DMS79 treated with DMSO at 0.1 percent for 48 hours (cell line): ENCODE results near the gene TPRN.

Source experiments
- DNase-seq: peaks from one replicate; lab custom pipeline; 2025; lab: John Stamatoyannopoulos, UW

The TPRN gene

DNA sequence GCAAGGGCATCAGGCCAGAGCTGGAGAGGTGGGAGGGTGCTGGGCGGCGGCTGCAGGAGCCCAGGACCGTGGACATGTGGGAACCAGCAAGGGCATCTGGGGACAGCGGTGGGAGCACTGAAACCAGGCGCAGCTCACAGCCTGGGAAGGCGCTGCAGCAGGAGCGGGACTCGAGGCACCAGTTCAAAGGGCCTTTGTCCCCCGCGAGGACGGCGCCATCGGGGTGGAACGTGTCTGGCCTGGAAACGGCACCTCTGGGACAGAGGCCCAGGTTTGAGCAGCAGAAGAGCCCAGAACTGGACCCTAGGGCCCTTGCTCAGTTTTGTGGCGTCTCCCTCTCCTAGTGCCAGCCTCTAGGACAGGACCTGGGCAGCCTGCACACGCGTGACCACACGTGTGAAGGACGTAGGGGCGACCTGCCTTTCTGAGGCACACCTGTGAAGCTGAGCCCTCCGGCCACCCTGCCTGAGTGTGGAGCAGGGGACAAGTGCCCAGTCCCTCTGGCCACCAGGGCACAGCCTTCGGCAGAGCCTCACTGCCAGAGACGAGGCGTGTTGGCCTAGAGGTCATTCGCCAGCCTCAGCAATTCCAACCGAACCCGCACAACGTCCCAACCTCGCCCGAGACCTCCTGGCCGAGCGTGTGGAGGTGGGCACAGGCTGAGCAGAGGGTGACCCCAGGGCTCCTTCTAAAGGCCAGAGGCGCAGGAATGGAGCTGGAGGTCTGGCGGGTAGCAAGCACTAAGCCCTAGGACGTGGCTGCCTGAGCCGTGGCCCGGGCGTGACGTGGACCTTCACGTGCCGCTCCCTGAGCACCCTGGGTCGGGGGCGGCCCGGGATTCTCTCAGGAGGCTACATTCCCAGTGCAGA lies 26.5 kb downstream of the TPRN start:
- DNase-seq, result no peak

DNA sequence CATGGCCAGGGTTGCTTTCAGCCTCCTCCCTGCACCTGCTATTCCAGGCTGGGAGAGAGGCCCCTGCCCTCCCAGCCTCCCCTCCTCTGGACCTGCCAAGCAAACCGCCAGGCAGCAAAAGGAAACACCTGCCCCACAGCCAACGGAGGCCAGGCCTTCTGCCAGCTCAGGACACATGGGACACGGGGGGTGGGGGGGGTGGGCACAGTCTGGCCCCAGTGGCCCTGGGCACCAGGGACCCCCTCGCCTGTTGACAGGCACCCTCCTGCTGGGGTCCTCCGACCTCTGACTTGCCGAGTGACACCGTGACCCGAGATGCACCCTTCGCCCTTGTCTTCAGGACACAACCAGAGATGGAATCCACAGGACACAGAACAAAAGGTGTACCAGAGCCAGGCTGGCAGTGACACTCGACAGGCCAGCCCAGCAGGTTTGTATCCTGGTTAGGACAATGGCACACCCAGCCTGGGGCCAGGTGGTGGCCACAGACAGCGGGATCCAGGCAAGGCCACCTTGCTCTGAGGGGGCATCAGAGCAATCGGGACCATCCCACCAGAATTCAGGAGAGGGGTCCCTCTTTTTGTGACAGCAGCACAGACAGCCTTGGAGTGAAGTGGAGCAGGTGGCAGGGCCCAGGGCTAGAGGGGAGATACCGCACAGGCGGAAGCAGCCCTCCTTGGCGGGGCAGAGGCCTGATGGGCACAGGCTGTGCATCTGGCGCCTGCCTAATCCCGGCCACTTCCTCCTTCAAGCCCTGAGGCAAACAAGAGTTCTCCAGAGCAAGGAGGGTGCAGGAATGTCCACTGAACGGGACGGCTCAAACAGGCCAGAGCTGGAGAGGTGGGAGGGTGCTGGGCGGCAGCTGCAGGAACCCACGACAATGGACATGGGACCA lies 27.4 kb downstream of the TPRN start:
- no peak for DNase-seq

DNA sequence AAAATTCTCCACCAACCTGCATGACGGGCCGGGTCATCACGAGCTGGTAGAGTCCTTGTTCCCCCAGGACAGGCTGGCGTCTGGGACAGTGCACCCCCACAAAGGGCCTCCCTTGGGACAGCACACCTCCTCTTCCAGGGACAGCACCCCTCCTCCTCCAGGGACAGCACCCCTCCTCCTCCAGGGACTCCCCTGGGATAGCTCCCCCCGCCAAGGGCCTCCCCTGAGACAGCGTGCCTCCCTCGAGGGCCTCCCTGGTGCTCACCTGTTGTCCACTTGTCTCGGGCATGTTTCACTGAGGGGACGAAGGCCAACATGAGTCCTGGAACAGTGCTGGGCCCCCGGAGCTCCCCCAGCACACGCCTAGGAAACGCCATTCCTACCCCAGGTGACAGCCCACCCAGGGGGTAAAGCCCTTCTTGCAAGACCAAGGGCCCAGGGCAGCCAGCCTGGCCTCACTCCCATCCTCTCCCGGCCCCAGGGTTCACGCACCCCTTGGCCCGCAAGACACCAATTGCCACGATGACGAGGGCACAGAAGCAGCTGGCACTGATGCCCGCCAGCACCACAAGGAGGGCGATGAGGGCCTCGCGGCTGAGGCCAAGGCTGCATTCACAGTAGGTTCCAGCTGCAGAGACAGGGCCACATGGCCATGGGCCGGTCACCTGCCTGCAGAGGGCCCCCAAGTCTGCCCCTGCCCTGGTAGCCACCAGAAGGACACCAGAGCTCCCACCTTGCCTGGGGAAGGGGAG lies 29.2 kb downstream of the TPRN start:
- DNase-seq, result no peak

DNA sequence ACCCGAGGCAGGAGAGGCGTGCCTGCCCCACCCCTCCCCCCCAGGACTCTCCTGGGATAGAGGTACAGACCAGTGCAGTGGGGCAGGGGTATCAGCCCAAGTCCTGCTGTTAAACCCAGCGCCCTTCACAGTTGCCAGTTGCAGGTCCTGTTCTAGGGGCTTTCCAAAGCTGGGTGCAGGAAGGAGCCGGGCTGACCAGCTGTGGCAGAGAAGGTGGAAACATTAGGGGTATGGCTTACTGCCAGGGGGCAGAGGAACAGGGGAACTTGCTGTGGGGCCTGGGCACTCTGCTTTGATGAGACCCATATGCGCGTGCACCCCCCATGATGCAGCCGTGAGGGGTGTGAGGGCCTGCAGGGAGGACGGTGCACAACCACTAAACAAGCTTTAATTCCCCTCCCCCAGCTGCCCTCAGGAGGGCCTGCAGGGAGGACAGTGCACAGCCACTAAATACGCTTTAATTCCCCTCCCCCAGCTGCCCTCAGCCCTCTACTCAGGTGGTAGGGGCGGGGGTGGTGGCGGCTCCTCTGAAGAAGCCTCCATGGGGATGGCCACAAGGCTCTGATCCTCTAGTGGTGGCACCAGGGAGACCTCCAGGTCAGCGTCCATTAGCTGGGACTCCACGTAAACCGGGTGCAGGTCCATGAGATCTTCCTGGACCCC lies 29.9 kb downstream of the TPRN start:
- no peak for DNase-seq

GRCh38 chr9:137169896-137170358 lies 30.6 kb downstream of the TPRN start, which contains the start of gene LRRC26:
Gene LRRC26, minus strand, starts transcription at chr9:137170051. Its CDS starts 108 bp downstream, at chr9:137169943.
- DNase-seq, result no peak

DNA sequence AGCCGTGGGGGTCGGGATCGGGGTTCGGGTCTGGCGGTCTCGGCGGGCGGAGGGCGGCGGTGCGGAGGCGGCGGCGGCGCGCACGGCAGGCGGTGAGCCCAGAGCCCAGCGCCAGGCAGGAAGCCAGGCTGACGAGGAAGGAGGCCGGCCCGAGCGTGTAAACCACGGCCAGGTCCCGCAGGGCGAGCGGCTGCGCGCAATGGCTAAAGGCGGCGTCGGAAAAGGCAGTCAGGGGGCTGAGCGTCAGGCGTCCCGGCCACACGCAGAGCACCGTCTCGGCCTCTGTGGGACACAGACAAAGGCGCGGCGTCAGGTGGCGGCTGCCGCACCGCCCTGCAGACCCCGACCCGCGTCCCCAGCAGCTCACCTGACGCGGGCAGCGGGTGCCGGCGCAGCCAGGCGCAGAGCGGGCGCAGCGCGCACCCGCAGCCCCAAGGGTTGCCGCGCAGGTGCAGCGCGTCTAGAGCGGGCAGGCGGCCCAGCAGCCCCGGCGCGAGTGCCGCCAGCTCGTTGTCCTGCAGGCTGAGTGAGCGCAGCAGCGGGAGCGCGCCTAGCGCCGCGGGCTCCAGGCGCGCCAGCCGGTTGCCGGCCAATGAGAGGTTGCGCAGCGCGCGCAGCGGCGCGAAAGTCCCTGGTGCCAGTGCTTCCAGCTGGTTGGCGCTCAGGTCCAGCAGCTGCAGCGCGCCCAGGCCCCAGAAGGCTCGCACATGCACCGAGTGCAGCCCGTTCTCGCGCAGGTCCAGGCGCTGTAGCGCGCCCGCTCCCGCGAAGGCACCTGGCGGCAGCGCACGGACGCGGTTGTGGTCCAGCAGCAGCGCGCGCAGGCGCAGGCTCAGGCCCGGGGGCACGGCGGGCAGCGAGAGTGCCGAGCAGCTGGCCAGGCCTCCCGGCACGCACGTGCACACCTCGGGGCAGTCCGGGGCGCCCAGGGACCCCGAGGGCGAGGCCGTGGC lies 31.4 kb downstream of the TPRN start:
- DNase-seq, result peak; percentile 75

GRCh38 chr9:137168573-137168903 lies 32.0 kb downstream of the TPRN start:
- DNase-seq, result peak; percentile 66

GRCh38 chr9:137167747-137168572 lies 32.6 kb downstream of the TPRN start:
- peak; percentile 75 for DNase-seq

DNA sequence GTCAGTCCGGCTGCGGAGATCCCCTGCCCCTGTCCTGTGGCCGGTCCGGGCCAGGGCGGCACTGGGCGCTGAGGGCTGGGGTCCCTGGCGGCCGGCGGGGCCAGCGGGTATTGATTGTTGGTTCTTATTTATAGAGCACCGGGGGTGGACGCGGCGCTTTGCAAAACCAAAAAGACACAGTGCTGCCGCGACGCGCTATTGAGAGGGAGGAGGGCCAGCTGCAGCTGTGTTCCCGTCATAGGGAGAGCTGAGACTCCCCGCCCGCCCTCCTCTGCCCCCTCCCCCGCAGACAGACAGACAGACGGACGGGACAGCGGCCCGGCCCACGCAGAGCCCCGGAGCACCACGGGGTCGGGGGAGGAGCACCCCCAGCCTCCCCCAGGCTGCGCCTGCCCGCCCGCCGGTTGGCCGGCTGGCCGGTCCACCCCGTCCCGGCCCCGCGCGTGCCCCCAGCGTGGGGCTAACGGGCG lies 33.2 kb downstream of the TPRN start:
- peak; percentile 8 for DNase-seq

GRCh38 chr9:137166380-137167229 lies 33.9 kb downstream of the TPRN start:
- DNase-seq, result no peak

GRCh38 chr9:137165250-137165836 lies 35.2 kb downstream of the TPRN start:
- no peak for DNase-seq

GRCh38 chr9:137164370-137165249 lies 35.9 kb downstream of the TPRN start:
- DNase-seq, result no peak

DNA sequence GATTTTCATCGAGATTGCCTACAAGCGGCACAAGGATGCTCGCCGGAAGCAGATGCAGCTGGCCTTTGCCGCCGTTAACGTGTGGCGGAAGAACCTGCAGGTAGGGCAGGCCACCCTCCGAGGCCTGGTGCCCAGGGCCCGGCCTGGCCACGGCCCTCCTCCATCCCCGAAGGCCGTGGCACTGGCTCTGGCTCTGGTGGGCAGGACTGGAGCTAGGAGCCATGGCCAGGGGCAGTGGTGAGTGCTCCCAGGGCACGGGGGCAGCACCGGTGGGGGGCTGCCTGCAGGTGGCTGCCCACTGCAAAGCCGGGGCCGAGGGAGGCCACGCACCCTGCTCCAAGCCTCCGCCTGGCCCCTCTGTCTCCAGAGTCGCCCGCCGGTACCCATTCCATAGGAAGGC lies 36.7 kb downstream of the TPRN start:
- no peak for DNase-seq

GRCh38 chr9:137163365-137163715 lies 37.2 kb downstream of the TPRN start:
- no peak for DNase-seq

GRCh38 chr9:137162505-137163364 lies 37.8 kb downstream of the TPRN start:
- DNase-seq, result no peak
